Trophoblast cell (in vitro differentiated cells and primary cell): ENCODE measurements around the gene CABP4. TPM values are rescaled to one million over a fixed set of nuclear protein-coding genes. Genes with fewer than 3 reads are reported as not detected.

Source experiments
- DNase-seq, 2 donors: peaks; one replicate each; pipeline ENCODE4 v3.0.0-alpha.2; 2016
- H2AFZ ChIP-seq: 2 replicates; pipeline ENCODE4 v1.6.1; 2013; ENCODE audit warnings: low read length, moderate library complexity, mild to moderate bottlenecking; ENCODE audit not compliant: insufficient read depth, poor library complexity
- H2AK5ac ChIP-seq: 2 replicates; pipeline ENCODE4 v1.6.1; 2013; ENCODE audit warnings: mild to moderate bottlenecking, low read length
- H2BK120ac ChIP-seq: 2 replicates; pipeline ENCODE4 v1.6.1; 2013; ENCODE audit warnings: low read length, mild to moderate bottlenecking, moderate library complexity; ENCODE audit not compliant: insufficient read depth, poor library complexity
- H2BK12ac ChIP-seq: 2 replicates; pipeline ENCODE4 v1.6.1; 2013; ENCODE audit warnings: mild to moderate bottlenecking, low read length, moderate library complexity
- H2BK5ac ChIP-seq: 2 replicates; pipeline ENCODE4 v1.6.1; 2013; ENCODE audit warnings: low read length, low read depth, moderate library complexity, mild to moderate bottlenecking; ENCODE audit not compliant: poor library complexity
- H3K14ac ChIP-seq: 2 replicates; pipeline ENCODE4 v1.6.1; 2013; ENCODE audit warnings: mild to moderate bottlenecking, low read length
- H3K18ac ChIP-seq: 2 replicates; pipeline ENCODE4 v1.6.1; 2013; ENCODE audit warnings: mild to moderate bottlenecking, low read length
- H3K23ac ChIP-seq: 2 replicates; pipeline ENCODE4 v1.6.1; 2013; ENCODE audit warnings: low read length
- H3K27ac ChIP-seq: 2 replicates; pipeline ENCODE4 v1.5.1; 2013; ENCODE audit warnings: low read depth, mild to moderate bottlenecking, inconsistent platforms, low read length, moderate library complexity
- H3K27me3 ChIP-seq: 2 replicates; pipeline ENCODE4 v1.6.1; 2013; ENCODE audit warnings: inconsistent platforms, mild to moderate bottlenecking, low read length, moderate library complexity; ENCODE audit not compliant: insufficient read depth
- H3K36me3 ChIP-seq, 2 experiments: 1 replicate in 1 of 2; 2 replicates in 1 of 2; pipeline ENCODE4 v1.6.1; 2013; ENCODE audit warnings: low read length in 2 of 2, mild to moderate bottlenecking in 2 of 2, moderate library complexity in 1 of 2; ENCODE audit not compliant: insufficient read depth in 2 of 2, control insufficient read depth in 1 of 2
- H3K4ac ChIP-seq: 2 replicates; pipeline ENCODE4 v1.6.1; 2013; ENCODE audit warnings: low read depth, mild to moderate bottlenecking, low read length, moderate library complexity
- H3K4me1 ChIP-seq, 2 experiments: 1 replicate in 1 of 2; 2 replicates in 1 of 2; pipeline ENCODE4 v1.6.1; 2013; ENCODE audit warnings: low read length in 2 of 2, mild to moderate bottlenecking in 2 of 2, moderate library complexity in 1 of 2; ENCODE audit not compliant: insufficient read depth in 2 of 2, control insufficient read depth in 1 of 2
- H3K4me2 ChIP-seq: 2 replicates; pipeline ENCODE4 v1.6.1; 2013; ENCODE audit warnings: inconsistent platforms, mild to moderate bottlenecking, low read length, moderate library complexity
- H3K4me3 ChIP-seq: 2 replicates; pipeline ENCODE4 v1.5.1; 2013; ENCODE audit warnings: mild to moderate bottlenecking, low read depth, low read length, inconsistent platforms
- H3K79me1 ChIP-seq: one replicate; pipeline ENCODE4 v1.6.1; 2013; ENCODE audit warnings: low read length
- H3K79me2 ChIP-seq: 2 replicates; pipeline ENCODE4 v1.6.1; 2013; ENCODE audit warnings: low read length, mild to moderate bottlenecking; ENCODE audit not compliant: control insufficient read depth, insufficient read depth, poor library complexity
- H3K9ac ChIP-seq: 2 replicates; pipeline ENCODE4 v1.6.1; 2013; ENCODE audit warnings: mild to moderate bottlenecking, low read length
- H3K9me3 ChIP-seq: 2 replicates; pipeline ENCODE4 v1.6.1; 2013; ENCODE audit warnings: low read depth, mild to moderate bottlenecking, control low read depth, inconsistent platforms, low read length; ENCODE audit not compliant: insufficient read depth
- H4K12ac ChIP-seq: 2 replicates; pipeline ENCODE4 v1.6.1; 2013; ENCODE audit warnings: low read depth, mild to moderate bottlenecking, low read length, moderate library complexity
- H4K8ac ChIP-seq: 2 replicates; pipeline ENCODE4 v1.6.1; 2013; ENCODE audit warnings: low read depth, mild to moderate bottlenecking, low read length, moderate library complexity
- H4K91ac ChIP-seq: one replicate; pipeline ENCODE4 v1.6.1; 2013; ENCODE audit warnings: low read depth, mild to moderate bottlenecking, low read length, moderate library complexity
- WGBS: extraction: QIAGEN DNeasy Blood & Tissue Kit; methylation state at CpG from one replicate; pipeline ENCODE4 v1.1.7; 2013; ENCODE audit warnings: missing lambda C conversion rate; ENCODE audit not compliant: insufficient read length, insufficient coverage; ENCODE audit errors: extremely low coverage; 5-methylcytosine and 5-hydroxymethylcytosine counted together
- polyA plus RNA-seq: library from polyadenylated mRNA; stranded (reverse); fragments of 200-250 nt; gene quantifications from 2 replicates; pipeline ENCODE4 v1.2.3, GENCODE V29; 2013

CABP4 gene
- 0.03 and 0.07 TPM in 2 replicates for polyA plus RNA-seq

DNA sequence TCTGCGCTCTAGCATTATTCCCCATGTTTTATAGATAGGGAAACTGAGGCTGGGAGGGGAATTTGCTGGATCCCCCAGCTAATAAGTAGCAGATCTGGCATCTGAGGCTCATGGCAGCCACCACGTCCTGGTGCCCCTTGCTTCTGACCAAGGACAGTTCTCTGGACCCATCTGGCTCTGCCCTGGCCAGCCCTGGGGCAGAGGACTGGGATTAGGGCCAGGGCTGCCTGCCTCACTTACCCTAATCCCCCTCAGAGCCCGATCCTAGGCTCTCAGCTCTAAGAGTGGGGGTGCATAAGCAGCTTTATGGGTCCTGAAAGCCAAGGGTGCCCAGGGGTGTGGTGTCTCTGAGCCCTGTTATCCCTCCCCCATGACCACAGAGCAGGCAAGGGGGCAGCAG is at the start of gene CABP4:
TSS of gene CABP4 (plus strand) at position 301 of the 400 bp plus-strand sequence. CDS start at position 371, 70 bp downstream.
- Histone ChIP-seq H3K79me2 (no peaks in the 10 kb centered on the region), H3K18ac (no peak within 1 kb of the TSS), H3K4me3 (no peak within 1 kb of the TSS), H4K91ac (no peak within 1 kb of the TSS), H3K4ac (no peak within 1 kb of the TSS), H4K8ac (no peak within 1 kb of the TSS), H3K4me2 (no peak within 1 kb of the TSS), H2BK12ac (no peak within 1 kb of the TSS), H2BK120ac (no peak within 1 kb of the TSS), H3K27me3 (no peaks in the 10 kb centered on the region), H3K27ac (no peak within 1 kb of the TSS), H2AK5ac (no peak within 1 kb of the TSS), H3K23ac (no peak within 1 kb of the TSS), H3K9ac (no peak within 1 kb of the TSS), H3K14ac (no peak within 1 kb of the TSS), H4K12ac (no peak within 1 kb of the TSS), H2BK5ac (no peak within 1 kb of the TSS), H3K9me3 (peaks cover 4% of the 10 kb centered on the region), H3K36me3 (no peaks in the 10 kb centered on the region), H3K79me1 (no peaks in the 10 kb centered on the region), H2AFZ (no peak within 1 kb of the TSS), H3K4me1 (no peaks in the 10 kb centered on the region)
- DNase-seq = no peak
- no CpG with 5 or more reads among the region's 3 CpGs for WGBS

GRCh38 chr11:67405688-67406339 is 49.3 kb upstream of the CABP4 start:
- DNase-seq = no peak
- Histone ChIP-seq H3K27ac (no peak overlapping the region), H2AK5ac (no peak overlapping the region)

DNA sequence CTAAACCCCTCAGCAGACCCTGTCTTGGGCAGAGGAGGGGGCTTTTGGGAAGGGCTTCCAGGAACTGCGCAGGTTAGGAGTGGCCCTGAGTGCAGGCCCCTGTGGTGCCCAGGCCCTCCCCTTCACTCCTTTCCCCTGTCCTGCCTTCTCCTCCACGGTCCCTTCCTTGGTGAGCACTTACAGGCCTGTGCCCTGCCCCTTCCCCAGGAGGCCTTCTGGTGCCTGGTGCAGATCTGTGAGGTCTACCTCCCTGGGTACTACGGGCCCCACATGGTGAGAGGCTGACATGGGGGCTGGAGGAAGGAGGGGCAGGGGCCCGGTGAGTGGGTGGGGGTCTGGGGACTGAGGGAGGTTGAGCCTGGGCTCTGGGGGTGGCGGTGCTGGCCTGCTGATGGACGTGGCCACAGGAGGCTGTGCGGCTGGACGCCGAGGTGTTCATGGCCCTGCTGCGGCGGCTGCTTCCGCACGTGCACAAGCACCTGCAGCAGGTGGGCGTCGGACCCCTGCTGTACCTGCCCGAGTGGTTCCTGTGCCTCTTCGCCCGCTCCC is 48.7 kb upstream of the CABP4 start:
- Histone ChIP-seq H3K18ac (no peak overlapping the region), H2AFZ (no peak overlapping the region), H3K27me3 (no peaks in the 10 kb centered on the region), H3K9ac (no peak overlapping the region), H4K8ac (no peak overlapping the region), H3K4ac (no peak overlapping the region), H4K91ac (no peak overlapping the region), H2AK5ac (no peak overlapping the region), H3K14ac (no peak overlapping the region), H3K4me2 (no peak overlapping the region), H4K12ac (no peak overlapping the region), H2BK5ac (no peak overlapping the region), H3K79me2 (peaks cover 3% of the 10 kb centered on the region), H3K9me3 (no peaks in the 10 kb centered on the region), H3K4me1 (peaks cover 3 to 6% of the 10 kb centered on the region in 2 experiments), H3K36me3 (no peaks in the 10 kb centered on the region), H3K79me1 (peaks cover 5% of the 10 kb centered on the region), H3K4me3 (no peak overlapping the region), H3K27ac (no peak overlapping the region), H3K23ac (no peak overlapping the region), H2BK120ac (no peak overlapping the region), H2BK12ac (no peak overlapping the region)
- no CpG with 5 or more reads among the region's 18 CpGs for WGBS
- DNase-seq = no peak

More at GRCh38 chr11:67405688-67406339, 49.3 kb upstream of the CABP4 start:
- peaks cover 10% of the 10 kb centered on the region for H3K79me1 ChIP-seq
- no peak overlapping the region for H3K4ac ChIP-seq
- H2AFZ ChIP-seq = no peak overlapping the region
- no CpG with 5 or more reads among the region's 9 CpGs for WGBS
- H4K91ac ChIP-seq = no peak overlapping the region
- no peak overlapping the region for H4K8ac ChIP-seq
- H3K14ac ChIP-seq = no peak overlapping the region
- no peak overlapping the region for H3K18ac ChIP-seq
- no peaks in the 10 kb centered on the region for H3K36me3 ChIP-seq
- peaks cover 10% of the 10 kb centered on the region for H3K79me2 ChIP-seq
- H2BK12ac ChIP-seq = no peak overlapping the region
- H3K9me3 ChIP-seq = no peaks in the 10 kb centered on the region
- no peak overlapping the region for H2BK120ac ChIP-seq
- H3K4me1 ChIP-seq = peaks cover 5 to 9% of the 10 kb centered on the region in 2 experiments
- no peak overlapping the region for H2BK5ac ChIP-seq
- H4K12ac ChIP-seq = no peak overlapping the region
- no peaks in the 10 kb centered on the region for H3K27me3 ChIP-seq
- H3K23ac ChIP-seq = no peak overlapping the region
- no peak overlapping the region for H3K4me2 ChIP-seq
- no peak overlapping the region for H3K9ac ChIP-seq
- no peak overlapping the region for H3K4me3 ChIP-seq

GRCh38 chr11:67406969-67407687 is 48.0 kb upstream of the CABP4 start:
- WGBS = no CpG with 5 or more reads among the region's 12 CpGs
- DNase-seq = peak in 1 of 2 donors; percentile 18

More at GRCh38 chr11:67406969-67407687, 48.0 kb upstream of the CABP4 start:
- H2AFZ ChIP-seq = no peak overlapping the region
- no peak overlapping the region for H4K12ac ChIP-seq
- no peak overlapping the region for H4K8ac ChIP-seq
- H3K18ac ChIP-seq = no peak overlapping the region
- H3K27me3 ChIP-seq = no peaks in the 10 kb centered on the region
- H4K91ac ChIP-seq = no peak overlapping the region
- H3K14ac ChIP-seq = no peak overlapping the region
- H3K9me3 ChIP-seq = no peaks in the 10 kb centered on the region
- H2BK12ac ChIP-seq = no peak overlapping the region
- peaks cover under 1 to 4% of the 10 kb centered on the region in 2 experiments for H3K4me1 ChIP-seq
- H3K4ac ChIP-seq = no peak overlapping the region
- no peak overlapping the region for H3K27ac ChIP-seq
- H2AK5ac ChIP-seq = no peak overlapping the region
- H3K23ac ChIP-seq = no peak overlapping the region
- no peak overlapping the region for H3K9ac ChIP-seq
- no peak overlapping the region for H2BK120ac ChIP-seq
- peaks cover under 1% of the 10 kb centered on the region for H3K79me1 ChIP-seq
- H3K4me2 ChIP-seq = no peak overlapping the region
- H3K4me3 ChIP-seq = no peak overlapping the region
- H3K79me2 ChIP-seq = peaks cover under 1% of the 10 kb centered on the region
- no peaks in the 10 kb centered on the region for H3K36me3 ChIP-seq
- no peak overlapping the region for H2BK5ac ChIP-seq
